ENCODE measurements around the gene PNMT.

The PNMT gene

GRCh38 chr17:39648616-39649366, 19.5 kb upstream of the PNMT start:
- Histone ChIP-seq H3K27me3 (ENCODE audit: control insufficient read depth, insufficient read depth, low read length) (no peaks in the 10 kb centered on the region), H3K36me3 (ENCODE audit: insufficient read depth, low read length) (peaks cover 2% of the 10 kb centered on the region), H3K4me1 (ENCODE audit: control insufficient read depth, insufficient read depth, low read length) (peaks cover under 1% of the 10 kb centered on the region), H3K4me2 (ENCODE audit: low read length) (no peak overlapping the region), H3K9me3 (replicated peaks; ENCODE audit: low read length) (no peaks in the 10 kb centered on the region), H3K4me3 (ENCODE audit: low read length) (no peak overlapping the region), H3K9ac (ENCODE audit: low read depth, low read length) (no peak overlapping the region)

DNA sequence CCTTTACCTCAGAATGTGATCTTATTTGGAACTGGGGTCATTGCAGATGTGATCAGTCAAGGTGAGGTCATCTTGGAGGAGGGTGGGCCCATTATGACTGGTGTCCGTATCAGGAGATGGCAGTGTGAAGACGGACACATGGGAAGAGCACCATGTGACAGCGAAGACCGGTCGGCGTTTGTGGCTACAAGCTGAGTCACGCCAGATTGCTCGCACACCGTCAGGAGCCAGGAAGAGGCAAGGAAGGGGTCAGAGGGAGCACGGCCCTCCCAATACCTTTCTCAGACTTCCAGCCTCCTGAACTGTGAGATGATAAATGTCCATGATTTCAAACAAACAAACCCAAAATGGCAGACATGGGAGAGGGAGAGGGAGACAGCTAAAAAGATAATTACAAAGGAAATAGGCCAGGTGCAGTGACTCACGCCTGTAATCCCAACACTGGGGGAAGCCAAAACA, 18.1 kb upstream of the PNMT start:
- Histone ChIP-seq H3K9me3 (replicated peaks; ENCODE audit: low read length) (no peaks in the 10 kb centered on the region), H3K27me3 (ENCODE audit: control insufficient read depth, insufficient read depth, low read length) (no peaks in the 10 kb centered on the region), H3K4me2 (ENCODE audit: low read length) (no peak overlapping the region), H3K4me3 (ENCODE audit: low read length) (no peak overlapping the region), H3K9ac (ENCODE audit: low read depth, low read length) (no peak overlapping the region), H3K4me1 (ENCODE audit: control insufficient read depth, insufficient read depth, low read length) (no peaks in the 10 kb centered on the region), H3K36me3 (ENCODE audit: insufficient read depth, low read length) (peaks cover 6% of the 10 kb centered on the region)

DNA sequence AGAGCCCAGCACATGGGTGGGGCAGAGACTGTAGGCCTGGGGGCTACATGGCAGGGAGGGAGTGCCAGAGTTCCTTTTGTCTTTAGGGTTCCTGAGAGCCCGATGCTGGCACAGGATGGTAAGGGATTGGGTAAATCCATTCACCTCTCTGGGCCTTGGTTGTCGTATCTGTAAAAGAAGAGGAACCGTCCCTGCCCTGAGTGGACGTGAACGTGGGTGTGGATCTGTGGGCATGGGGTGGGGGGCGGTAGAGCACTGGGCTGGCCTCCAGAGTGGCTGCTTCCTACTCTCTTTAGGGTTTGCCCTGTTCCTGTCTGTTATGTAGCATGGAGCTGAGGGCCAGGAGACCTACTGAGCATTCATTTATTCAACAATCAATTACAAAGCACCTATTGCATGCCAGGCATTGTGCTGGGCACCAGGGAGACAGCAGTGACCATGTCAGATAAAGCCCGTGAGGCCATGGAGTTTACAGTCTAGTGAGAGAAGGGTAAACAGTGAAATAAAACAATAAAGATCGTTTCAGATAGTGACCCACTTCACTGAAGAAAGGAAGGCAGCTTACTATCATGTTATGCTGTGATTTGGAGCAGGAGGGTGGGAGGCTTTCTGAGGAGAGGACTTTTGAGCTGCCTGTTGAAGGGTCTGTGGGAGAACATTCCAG, 16.2 kb upstream of the PNMT start:
- H3K4me3 ChIP-seq (ENCODE audit: low read length): no peak overlapping the region

GRCh38 chr17:39652587-39653315, 15.5 kb upstream of the PNMT start:
- Histone ChIP-seq H3K9ac (ENCODE audit: low read depth, low read length) (no peak overlapping the region), H3K9me3 (replicated peaks; ENCODE audit: low read length) (no peaks in the 10 kb centered on the region)

More for the DNA sequence above, 16.2 kb upstream of the PNMT start:
- Histone ChIP-seq H3K36me3 (ENCODE audit: insufficient read depth, low read length) (peaks cover 6% of the 10 kb centered on the region), H3K4me2 (ENCODE audit: low read length) (no peak overlapping the region), H3K9ac (ENCODE audit: low read depth, low read length) (no peak overlapping the region), H3K4me1 (ENCODE audit: control insufficient read depth, insufficient read depth, low read length) (no peaks in the 10 kb centered on the region), H3K9me3 (replicated peaks; ENCODE audit: low read length) (no peaks in the 10 kb centered on the region), H3K27me3 (ENCODE audit: control insufficient read depth, insufficient read depth, low read length) (no peaks in the 10 kb centered on the region)

DNA sequence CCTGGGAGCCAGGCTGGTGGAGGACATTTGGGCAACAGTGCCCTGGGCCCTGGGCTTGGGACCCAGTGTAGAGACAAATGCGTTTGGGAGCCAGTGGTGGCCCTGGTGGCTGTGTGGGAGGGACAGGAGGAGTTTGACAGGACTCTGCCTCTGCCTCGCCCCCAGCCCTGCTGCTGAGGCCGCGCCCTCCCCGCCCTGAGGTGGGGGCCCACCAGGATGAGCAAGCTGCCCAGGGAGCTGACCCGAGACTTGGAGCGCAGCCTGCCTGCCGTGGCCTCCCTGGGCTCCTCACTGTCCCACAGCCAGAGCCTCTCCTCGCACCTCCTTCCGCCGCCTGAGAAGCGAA, 15.0 kb upstream of the PNMT start:
- H3K9ac ChIP-seq (ENCODE audit: low read depth, low read length): no peak overlapping the region
- no peak overlapping the region for H3K4me3 ChIP-seq (ENCODE audit: low read length)
- no peaks in the 10 kb centered on the region for H3K27me3 ChIP-seq (ENCODE audit: control insufficient read depth, insufficient read depth, low read length)
- H3K9me3 ChIP-seq (replicated peaks; ENCODE audit: low read length): no peaks in the 10 kb centered on the region
- no peaks in the 10 kb centered on the region for H3K4me1 ChIP-seq (ENCODE audit: control insufficient read depth, insufficient read depth, low read length)
- H3K36me3 ChIP-seq (ENCODE audit: insufficient read depth, low read length): peaks cover 14% of the 10 kb centered on the region
- H3K4me2 ChIP-seq (ENCODE audit: low read length): no peak overlapping the region

More at GRCh38 chr17:39652587-39653315, 15.5 kb upstream of the PNMT start:
- H3K4me2 ChIP-seq (ENCODE audit: low read length): no peak overlapping the region
- peaks cover 9% of the 10 kb centered on the region for H3K36me3 ChIP-seq (ENCODE audit: insufficient read depth, low read length)
- H3K4me1 ChIP-seq (ENCODE audit: control insufficient read depth, insufficient read depth, low read length): no peaks in the 10 kb centered on the region
- H3K4me3 ChIP-seq (ENCODE audit: low read length): no peak overlapping the region
- no peaks in the 10 kb centered on the region for H3K27me3 ChIP-seq (ENCODE audit: control insufficient read depth, insufficient read depth, low read length)

DNA sequence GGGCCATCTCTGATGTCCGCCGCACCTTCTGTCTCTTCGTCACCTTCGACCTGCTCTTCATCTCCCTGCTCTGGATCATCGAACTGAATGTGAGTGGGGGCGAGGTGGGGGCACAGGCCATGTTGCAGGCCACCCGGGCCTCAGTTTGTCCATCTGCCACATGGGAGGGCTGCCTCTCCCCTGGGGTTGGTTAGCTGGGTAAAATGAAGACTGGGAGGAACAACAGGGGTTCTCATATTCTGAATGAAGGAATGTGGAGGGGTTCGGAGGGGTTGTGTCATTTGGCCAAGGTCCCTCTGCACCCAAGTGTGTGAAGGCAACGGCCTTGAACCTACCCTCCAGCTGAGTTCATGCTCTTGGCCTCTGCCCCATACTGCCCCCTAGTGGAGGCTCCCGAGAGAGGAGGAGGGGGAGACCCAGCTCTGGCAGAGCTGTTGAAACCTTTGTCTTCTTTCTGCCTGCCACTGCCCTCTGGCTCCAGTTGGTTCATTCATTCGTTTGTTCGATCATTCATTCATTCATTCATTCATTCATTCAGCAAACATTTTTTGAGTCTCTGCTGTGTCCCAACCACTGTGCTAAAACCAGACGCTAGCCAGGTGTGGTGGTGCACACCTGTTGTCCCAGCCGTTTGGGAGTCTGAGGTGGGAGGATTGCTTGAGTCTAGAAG, 14.5 kb upstream of the PNMT start:
- H3K4me2 ChIP-seq (ENCODE audit: low read length): no peak overlapping the region
- no peaks in the 10 kb centered on the region for H3K9me3 ChIP-seq (replicated peaks; ENCODE audit: low read length)
- no peaks in the 10 kb centered on the region for H3K27me3 ChIP-seq (ENCODE audit: control insufficient read depth, insufficient read depth, low read length)
- no peak overlapping the region for H3K9ac ChIP-seq (ENCODE audit: low read depth, low read length)
- H3K4me3 ChIP-seq (ENCODE audit: low read length): no peak overlapping the region
- H3K4me1 ChIP-seq (ENCODE audit: control insufficient read depth, insufficient read depth, low read length): no peaks in the 10 kb centered on the region
- peaks cover 15% of the 10 kb centered on the region for H3K36me3 ChIP-seq (ENCODE audit: insufficient read depth, low read length)

DNA sequence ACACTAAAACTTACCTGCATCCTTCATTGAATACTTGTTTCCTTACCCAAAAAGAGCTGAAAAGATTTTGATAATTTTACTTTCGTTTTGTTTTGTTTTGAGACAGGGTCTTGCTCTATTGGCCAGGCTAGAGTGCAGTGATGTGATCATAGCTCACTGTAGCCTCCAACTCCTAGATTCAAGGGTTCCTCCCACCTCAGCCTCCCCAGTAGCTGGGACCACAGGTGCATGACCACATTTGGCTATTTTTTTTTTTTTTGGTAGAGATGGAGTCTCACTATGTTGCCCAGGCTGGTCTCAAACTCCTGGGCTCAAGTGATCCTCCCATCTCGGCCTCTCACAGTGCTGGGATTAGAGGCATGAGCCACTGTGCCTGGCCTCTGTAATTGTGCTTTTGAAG, 13.1 kb upstream of the PNMT start:
- no peaks in the 10 kb centered on the region for H3K4me1 ChIP-seq (ENCODE audit: control insufficient read depth, insufficient read depth, low read length)
- H3K4me3 ChIP-seq (ENCODE audit: low read length): no peak overlapping the region
- no peaks in the 10 kb centered on the region for H3K9me3 ChIP-seq (replicated peaks; ENCODE audit: low read length)
- no peak overlapping the region for H3K9ac ChIP-seq (ENCODE audit: low read depth, low read length)
- no peaks in the 10 kb centered on the region for H3K27me3 ChIP-seq (ENCODE audit: control insufficient read depth, insufficient read depth, low read length)
- H3K36me3 ChIP-seq (ENCODE audit: insufficient read depth, low read length): peaks cover 16% of the 10 kb centered on the region
- H3K4me2 ChIP-seq (ENCODE audit: low read length): no peak overlapping the region

DNA sequence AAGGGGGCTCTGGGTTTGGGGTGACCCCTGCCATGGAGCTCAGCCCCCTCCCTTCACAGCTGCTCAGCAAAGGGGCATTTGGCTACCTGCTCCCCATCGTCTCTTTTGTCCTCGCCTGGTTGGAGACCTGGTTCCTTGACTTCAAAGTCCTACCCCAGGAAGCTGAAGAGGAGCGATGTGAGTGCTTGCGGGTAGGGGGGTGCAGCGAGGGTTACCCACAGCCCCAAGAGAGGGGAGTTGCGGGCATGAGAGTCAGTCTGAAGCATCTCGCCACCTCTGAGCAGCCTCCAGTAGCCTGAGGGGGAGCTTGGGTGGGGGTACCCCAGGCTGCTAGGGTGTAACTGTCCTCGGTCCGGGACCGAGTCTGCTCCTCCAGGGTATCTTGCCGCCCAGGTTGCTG, 9.9 kb upstream of the PNMT start:
- H3K9me3 ChIP-seq (replicated peaks; ENCODE audit: low read length): no peaks in the 10 kb centered on the region
- no peak overlapping the region for H3K9ac ChIP-seq (ENCODE audit: low read depth, low read length)
- H3K27me3 ChIP-seq (ENCODE audit: control insufficient read depth, insufficient read depth, low read length): no peaks in the 10 kb centered on the region
- no peak overlapping the region for H3K4me3 ChIP-seq (ENCODE audit: low read length)
- H3K36me3 ChIP-seq (ENCODE audit: insufficient read depth, low read length): peaks cover 36% of the 10 kb centered on the region
- no peak overlapping the region for H3K4me2 ChIP-seq (ENCODE audit: low read length)
- H3K4me1 ChIP-seq (ENCODE audit: control insufficient read depth, insufficient read depth, low read length): no peaks in the 10 kb centered on the region

DNA sequence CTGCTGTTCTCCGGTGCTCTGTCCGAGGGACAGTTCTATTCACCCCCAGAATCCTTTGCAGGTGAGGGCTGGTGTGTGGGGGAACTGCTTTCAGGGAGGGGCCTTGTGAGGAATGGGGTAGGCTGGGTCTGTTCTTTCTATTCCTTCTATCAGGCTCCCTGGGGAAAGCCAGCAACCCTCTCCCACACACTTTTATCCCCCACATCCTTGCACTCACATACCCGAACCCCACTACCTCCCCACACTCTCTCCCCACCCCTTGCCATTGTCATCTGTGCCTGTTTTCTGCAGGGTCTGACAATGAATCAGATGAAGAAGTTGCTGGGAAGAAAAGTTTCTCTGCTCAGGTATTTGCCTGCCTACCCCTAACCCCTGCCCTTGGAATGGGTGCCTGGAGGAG, 9.5 kb upstream of the PNMT start:
- Histone ChIP-seq H3K9me3 (replicated peaks; ENCODE audit: low read length) (no peaks in the 10 kb centered on the region), H3K9ac (ENCODE audit: low read depth, low read length) (no peak overlapping the region), H3K36me3 (ENCODE audit: insufficient read depth, low read length) (peaks cover 35% of the 10 kb centered on the region), H3K4me1 (ENCODE audit: control insufficient read depth, insufficient read depth, low read length) (peaks cover 2% of the 10 kb centered on the region), H3K27me3 (ENCODE audit: control insufficient read depth, insufficient read depth, low read length) (no peaks in the 10 kb centered on the region), H3K4me2 (ENCODE audit: low read length) (no peak overlapping the region), H3K4me3 (ENCODE audit: low read length) (no peak overlapping the region)

- H3K4me3 ChIP-seq (ENCODE audit: low read length): no peak overlapping the region
Observed at GRCh38 chr17:39659279-39660010, 8.8 kb upstream of the PNMT start.

DNA sequence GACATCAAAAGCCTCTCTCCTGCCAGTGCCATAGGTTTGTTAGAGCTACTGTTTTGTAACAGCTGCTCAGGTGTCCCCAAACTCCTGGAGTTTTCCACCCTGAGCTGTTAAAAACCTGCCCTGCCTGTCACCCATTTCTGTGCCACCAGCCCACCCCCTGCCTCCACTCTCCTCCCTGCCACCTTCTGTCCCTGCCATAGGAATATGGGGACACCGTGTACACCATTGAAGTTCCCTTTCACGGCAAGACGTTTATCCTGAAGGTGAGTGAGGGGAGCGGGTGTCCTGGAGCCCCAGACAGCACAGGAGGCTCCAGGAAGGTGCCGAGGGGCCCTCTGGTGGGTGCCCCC, 8.3 kb upstream of the PNMT start:
- Histone ChIP-seq H3K9me3 (replicated peaks; ENCODE audit: low read length) (no peaks in the 10 kb centered on the region), H3K9ac (ENCODE audit: low read depth, low read length) (no peak overlapping the region), H3K4me2 (ENCODE audit: low read length) (no peak overlapping the region), H3K4me3 (ENCODE audit: low read length) (no peak overlapping the region), H3K4me1 (ENCODE audit: control insufficient read depth, insufficient read depth, low read length) (peaks cover 5% of the 10 kb centered on the region), H3K27me3 (ENCODE audit: control insufficient read depth, insufficient read depth, low read length) (no peaks in the 10 kb centered on the region), H3K36me3 (ENCODE audit: insufficient read depth, low read length) (peaks cover 30% of the 10 kb centered on the region)

More at GRCh38 chr17:39659279-39660010, 8.8 kb upstream of the PNMT start:
- Histone ChIP-seq H3K9me3 (replicated peaks; ENCODE audit: low read length) (no peaks in the 10 kb centered on the region), H3K4me1 (ENCODE audit: control insufficient read depth, insufficient read depth, low read length) (peaks cover 5% of the 10 kb centered on the region), H3K36me3 (ENCODE audit: insufficient read depth, low read length) (peaks cover 30% of the 10 kb centered on the region), H3K4me2 (ENCODE audit: low read length) (no peak overlapping the region), H3K9ac (ENCODE audit: low read depth, low read length) (no peak overlapping the region), H3K27me3 (ENCODE audit: control insufficient read depth, insufficient read depth, low read length) (no peaks in the 10 kb centered on the region)
